ENCODE measurements around the gene SDS.

Gene SDS

DNA sequence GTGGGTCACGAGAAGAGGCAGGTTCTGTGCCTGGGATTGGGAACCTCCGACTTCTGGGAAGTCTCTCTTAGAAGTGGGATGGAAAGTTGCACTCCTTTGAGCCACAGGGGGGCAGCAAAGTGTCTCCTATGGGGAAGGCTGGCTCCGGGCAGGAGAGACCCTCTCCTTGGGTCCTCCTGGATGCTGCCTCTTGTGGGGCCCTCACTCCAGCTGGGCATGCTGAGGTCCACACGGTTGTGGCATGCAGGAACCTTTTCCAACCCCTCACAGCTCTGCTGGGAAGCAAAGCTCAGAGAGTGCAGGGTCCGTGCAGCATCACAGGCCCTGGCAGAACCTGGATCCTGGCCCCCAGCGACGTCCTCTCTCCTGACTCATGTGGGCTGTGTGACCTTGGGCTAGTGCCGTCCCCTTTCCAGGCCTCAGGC is 35.9 kb upstream of the SDS start:
- TF ChIP-seq, protein P1, sequence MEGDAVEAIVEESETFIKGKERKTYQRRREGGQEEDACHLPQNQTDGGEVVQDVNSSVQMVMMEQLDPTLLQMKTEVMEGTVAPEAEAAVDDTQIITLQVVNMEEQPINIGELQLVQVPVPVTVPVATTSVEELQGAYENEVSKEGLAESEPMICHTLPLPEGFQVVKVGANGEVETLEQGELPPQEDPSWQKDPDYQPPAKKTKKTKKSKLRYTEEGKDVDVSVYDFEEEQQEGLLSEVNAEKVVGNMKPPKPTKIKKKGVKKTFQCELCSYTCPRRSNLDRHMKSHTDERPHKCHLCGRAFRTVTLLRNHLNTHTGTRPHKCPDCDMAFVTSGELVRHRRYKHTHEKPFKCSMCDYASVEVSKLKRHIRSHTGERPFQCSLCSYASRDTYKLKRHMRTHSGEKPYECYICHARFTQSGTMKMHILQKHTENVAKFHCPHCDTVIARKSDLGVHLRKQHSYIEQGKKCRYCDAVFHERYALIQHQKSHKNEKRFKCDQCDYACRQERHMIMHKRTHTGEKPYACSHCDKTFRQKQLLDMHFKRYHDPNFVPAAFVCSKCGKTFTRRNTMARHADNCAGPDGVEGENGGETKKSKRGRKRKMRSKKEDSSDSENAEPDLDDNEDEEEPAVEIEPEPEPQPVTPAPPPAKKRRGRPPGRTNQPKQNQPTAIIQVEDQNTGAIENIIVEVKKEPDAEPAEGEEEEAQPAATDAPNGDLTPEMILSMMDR (IDR thresholded peaks at IDR 0.05; ENCODE audit: insufficient read depth, low read length, poor library complexity, severe bottlenecking) = peak; percentile 78

DNA sequence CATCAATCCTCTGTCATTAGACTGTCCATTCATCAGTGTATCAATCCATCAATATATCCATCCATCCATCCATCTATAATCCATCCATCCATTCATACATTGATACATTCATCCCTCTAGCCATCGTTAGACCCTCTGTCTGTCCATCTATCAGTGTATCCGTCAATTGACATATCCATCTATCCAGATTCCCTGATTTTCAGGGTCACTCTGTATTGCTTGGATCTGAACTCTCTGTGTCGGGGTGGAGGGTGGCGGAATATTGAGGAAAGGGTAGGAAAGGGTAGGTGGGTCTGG is 35.6 kb upstream of the SDS start:
- TF ChIP-seq, protein P1 (IDR thresholded peaks at IDR 0.05; ENCODE audit: insufficient read depth, low read length, poor library complexity, severe bottlenecking) = no peak
- no peaks in the 10 kb centered on the region for H3K36me3 ChIP-seq (ENCODE audit: control insufficient read depth, insufficient read depth, low read length)

More for the DNA sequence above, 35.9 kb upstream of the SDS start:
- Histone ChIP-seq H3K36me3 (ENCODE audit: control insufficient read depth, insufficient read depth, low read length) (no peaks in the 10 kb centered on the region), H3K4me3 (replicated peaks; ENCODE audit: low read depth, low read length) (no peak overlapping the region), H3K27me3 (replicated peaks; ENCODE audit: control insufficient read depth, insufficient read depth, low read length) (peaks cover 2% of the 10 kb centered on the region)
- DNase-seq (ENCODE audit: extremely low read depth, insufficient read length) = no peak

DNA sequence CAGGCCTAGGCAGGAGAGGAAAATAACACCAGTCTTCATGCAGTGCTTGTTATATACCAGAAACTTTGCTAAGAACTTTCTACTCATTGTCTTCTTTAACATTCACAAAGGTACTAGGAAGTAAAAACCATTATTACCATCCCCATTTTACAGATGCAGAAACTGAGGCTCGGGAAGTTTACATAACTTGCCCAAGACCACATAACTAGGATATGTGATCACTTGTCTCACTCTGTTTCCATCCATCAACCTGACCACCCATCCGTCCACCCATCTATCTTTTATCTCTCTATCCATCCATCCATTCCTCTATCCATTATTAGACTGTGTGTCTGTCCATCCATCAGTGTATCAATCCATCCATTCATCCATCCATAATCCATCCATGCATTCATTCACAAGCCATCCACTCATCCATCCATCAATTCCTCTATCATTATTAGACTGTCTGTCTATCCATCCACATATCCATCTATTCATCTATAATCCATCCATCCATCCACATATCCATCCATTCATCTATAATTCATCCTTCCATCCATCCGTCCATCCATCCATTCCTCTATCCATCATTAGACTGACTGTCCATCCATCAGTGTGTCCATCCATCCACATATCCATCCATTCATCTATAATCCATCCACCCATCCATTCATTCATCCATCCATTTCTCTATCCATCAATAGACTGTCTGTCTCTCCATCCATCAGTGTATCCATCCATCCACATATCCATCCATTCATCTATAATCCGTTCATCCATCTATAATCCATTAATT is 35.0 kb upstream of the SDS start:
- Histone ChIP-seq H3K4me3 (replicated peaks; ENCODE audit: low read depth, low read length) (no peak overlapping the region), H3K27me3 (replicated peaks; ENCODE audit: control insufficient read depth, insufficient read depth, low read length) (peaks cover 2% of the 10 kb centered on the region), H3K36me3 (ENCODE audit: control insufficient read depth, insufficient read depth, low read length) (no peaks in the 10 kb centered on the region)
- TF ChIP-seq, protein P1 (IDR thresholded peaks at IDR 0.05; ENCODE audit: insufficient read depth, low read length, poor library complexity, severe bottlenecking) = no peak
- DNase-seq (ENCODE audit: extremely low read depth, insufficient read length) = no peak

More for the DNA sequence above, 35.6 kb upstream of the SDS start:
- DNase-seq (ENCODE audit: extremely low read depth, insufficient read length) = no peak
- peaks cover 2% of the 10 kb centered on the region for H3K27me3 ChIP-seq (replicated peaks; ENCODE audit: control insufficient read depth, insufficient read depth, low read length)
- H3K4me3 ChIP-seq (replicated peaks; ENCODE audit: low read depth, low read length) = no peak overlapping the region

DNA sequence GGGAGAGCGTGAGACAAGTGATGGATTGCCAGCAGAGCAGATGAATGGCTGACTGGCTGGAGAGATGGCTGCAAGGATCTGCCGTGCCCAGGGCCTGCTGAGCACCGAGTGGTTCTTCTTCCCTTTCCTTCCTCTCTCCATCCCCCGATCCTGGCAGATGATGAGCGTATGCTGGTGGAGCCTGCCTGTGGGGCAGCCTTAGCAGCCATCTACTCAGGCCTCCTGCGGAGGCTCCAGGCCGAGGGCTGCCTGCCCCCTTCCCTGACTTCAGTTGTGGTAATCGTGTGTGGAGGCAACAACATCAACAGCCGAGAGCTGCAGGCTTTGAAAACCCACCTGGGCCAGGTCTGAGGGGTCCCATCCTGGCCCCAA is 34.0 kb upstream of the SDS start:
- no peak for DNase-seq (ENCODE audit: extremely low read depth, insufficient read length)
- TF ChIP-seq, protein P1 (IDR thresholded peaks at IDR 0.05; ENCODE audit: insufficient read depth, low read length, poor library complexity, severe bottlenecking) = no peak
- Histone ChIP-seq H3K27me3 (replicated peaks; ENCODE audit: control insufficient read depth, insufficient read depth, low read length) (peaks cover 2% of the 10 kb centered on the region), H3K4me3 (replicated peaks; ENCODE audit: low read depth, low read length) (no peak overlapping the region), H3K36me3 (ENCODE audit: control insufficient read depth, insufficient read depth, low read length) (no peaks in the 10 kb centered on the region)

DNA sequence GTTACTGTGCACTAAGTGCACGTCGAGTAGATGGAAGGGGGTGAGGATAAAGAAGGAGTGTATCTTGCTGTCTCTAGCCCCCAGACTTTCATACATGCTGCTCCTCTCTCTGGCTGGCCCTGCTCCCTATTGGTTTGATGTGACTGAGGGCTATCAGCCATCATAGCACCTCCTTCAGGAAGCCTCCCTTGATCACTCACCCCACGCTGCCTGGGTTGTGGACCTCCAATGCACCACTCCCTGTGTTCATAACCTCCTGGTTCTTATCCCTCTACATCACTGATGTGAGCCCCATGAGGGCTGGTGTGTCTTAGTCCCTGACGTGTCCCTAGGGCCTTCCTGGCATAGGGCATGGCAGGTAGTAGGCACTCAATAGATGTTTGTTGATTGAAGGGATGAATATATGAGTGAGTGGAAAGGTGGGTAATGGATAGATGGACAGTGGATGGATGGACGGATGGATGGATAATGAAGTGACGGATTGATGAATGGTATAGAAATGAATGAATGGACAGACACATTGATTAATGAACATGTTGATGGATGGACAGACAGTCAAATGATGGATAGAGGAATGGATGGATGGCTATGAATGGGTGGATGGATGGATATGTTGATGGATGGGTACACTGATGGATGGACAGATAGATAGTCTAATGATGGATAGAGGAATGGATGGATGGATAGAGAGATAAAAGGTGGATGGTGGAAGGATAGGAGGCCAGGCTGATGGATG is 33.5 kb upstream of the SDS start:
- Histone ChIP-seq H3K27me3 (replicated peaks; ENCODE audit: control insufficient read depth, insufficient read depth, low read length) (peaks cover 2% of the 10 kb centered on the region), H3K4me3 (replicated peaks; ENCODE audit: low read depth, low read length) (no peak overlapping the region), H3K36me3 (ENCODE audit: control insufficient read depth, insufficient read depth, low read length) (no peaks in the 10 kb centered on the region)
- DNase-seq (ENCODE audit: extremely low read depth, insufficient read length) = no peak
- TF ChIP-seq, protein P1 (IDR thresholded peaks at IDR 0.05; ENCODE audit: insufficient read depth, low read length, poor library complexity, severe bottlenecking) = no peak
